AG04450 (cell line): ENCODE data around the gene HLA-DQB2. TPM values are rescaled to one million over a fixed set of nuclear protein-coding genes. Genes with fewer than 3 reads are reported as not detected.
"Not testable (repeated sequence)": the region's sequence is repeated elsewhere in the genome, so short reads cannot be mapped to it uniquely, and the experiment has no call there.

Experiments
- CTCF ChIA-PET: fragments of 300-600, 350-600 bp; formaldehyde crosslinking; extraction: SDS; loops from one replicate; lab custom pipeline; 2022; ENCODE audit warnings: antibody characterized with exemption, inconsistent platforms; lab: Charles Lee
- POLR2A ChIA-PET: fragments of 350-600 bp; formaldehyde crosslinking; extraction: SDS; loops from one replicate; lab custom pipeline; 2021; ENCODE audit warnings: antibody characterized with exemption, inconsistent platforms; lab: Yijun Ruan, JAX
- DNase-seq: peaks from one replicate; pipeline ENCODE4 v3.0.0-alpha.2; 2011; ENCODE audit warnings: low read depth, low spot score
- H3K27ac ChIP-seq: one replicate; pipeline ENCODE4 v1.5.1; 2012; ENCODE audit warnings: low read depth, low read length, control low read depth
- H3K27me3 ChIP-seq: one replicate; pipeline ENCODE4 v1.6.0; 2012; ENCODE audit warnings: low read length; ENCODE audit not compliant: control insufficient read depth, insufficient read depth
- H3K4me3 ChIP-seq: 2 replicates; pipeline ENCODE4 v1.5.1; 2011; ENCODE audit warnings: mild to moderate bottlenecking, low read depth, low read length, control low read depth
- H3K9me3 ChIP-seq: 2 replicates; pipeline ENCODE4 v1.5.1; 2012; ENCODE audit warnings: low read length; ENCODE audit not compliant: control insufficient read depth, insufficient read depth
- polyA minus RNA-seq: library from RNA; depleted of rRNA, polyadenylated mRNA; stranded (reverse); fragments of >200 nt; gene quantifications from 2 replicates; pipeline ENCODE4 v1.2.3, GENCODE V29; 2011; rRNA and poly(A)+ RNA removed
- polyA plus RNA-seq: library from polyadenylated mRNA; depleted of rRNA; stranded (reverse); fragments of >200 nt; gene quantifications from 2 replicates; pipeline ENCODE4 v1.2.3, GENCODE V29; 2011; rRNA removed
- TF ChIP-seq, protein P1 (sequence below): IDR thresholded peaks from 2 replicates; pipeline ENCODE4 v1.5.1; 2011; ENCODE audit warnings: low read depth, low read length, control low read depth, inconsistent platforms

The HLA-DQB2 gene
- polyA plus RNA-seq (not detected in 2 replicates), polyA minus RNA-seq (not detected in 2 replicates)

- Histone ChIP-seq H3K4me3 (no peak within 1 kb of the TSS), H3K9me3 (no peaks in the 10 kb centered on the region), H3K27ac (no peak within 1 kb of the TSS), H3K27me3 (peaks cover 8% of the 10 kb centered on the region)
- ChIA-PET POLR2A (no interaction called here), CTCF (no interaction called here)
- no peak for DNase-seq
- TF ChIP-seq, protein P1, sequence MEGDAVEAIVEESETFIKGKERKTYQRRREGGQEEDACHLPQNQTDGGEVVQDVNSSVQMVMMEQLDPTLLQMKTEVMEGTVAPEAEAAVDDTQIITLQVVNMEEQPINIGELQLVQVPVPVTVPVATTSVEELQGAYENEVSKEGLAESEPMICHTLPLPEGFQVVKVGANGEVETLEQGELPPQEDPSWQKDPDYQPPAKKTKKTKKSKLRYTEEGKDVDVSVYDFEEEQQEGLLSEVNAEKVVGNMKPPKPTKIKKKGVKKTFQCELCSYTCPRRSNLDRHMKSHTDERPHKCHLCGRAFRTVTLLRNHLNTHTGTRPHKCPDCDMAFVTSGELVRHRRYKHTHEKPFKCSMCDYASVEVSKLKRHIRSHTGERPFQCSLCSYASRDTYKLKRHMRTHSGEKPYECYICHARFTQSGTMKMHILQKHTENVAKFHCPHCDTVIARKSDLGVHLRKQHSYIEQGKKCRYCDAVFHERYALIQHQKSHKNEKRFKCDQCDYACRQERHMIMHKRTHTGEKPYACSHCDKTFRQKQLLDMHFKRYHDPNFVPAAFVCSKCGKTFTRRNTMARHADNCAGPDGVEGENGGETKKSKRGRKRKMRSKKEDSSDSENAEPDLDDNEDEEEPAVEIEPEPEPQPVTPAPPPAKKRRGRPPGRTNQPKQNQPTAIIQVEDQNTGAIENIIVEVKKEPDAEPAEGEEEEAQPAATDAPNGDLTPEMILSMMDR = no peak
These were observed at the start of gene HLA-DQB2 for GRCh38 chr6:32763421-32763820. Gene HLA-DQB2 (minus strand): TSS chr6:32763532. CDS start chr6:32763470, 62 bp downstream.

- no peak for DNase-seq
- POLR2A ChIA-PET = no interaction called here
- TF ChIP-seq, protein P1 = no peak
- CTCF ChIA-PET = interaction anchor here (0.6 to 2.4 kb wide), 4 partner anchors 12 to 539 kb away, joined by 3 to 6 read pairs (median 4); no protein-coding TSS in a partner anchor
- H3K9me3 ChIP-seq = no peaks in the 10 kb centered on the region
- peaks cover 7% of the 10 kb centered on the region for H3K27me3 ChIP-seq
- H3K27ac ChIP-seq = no peak overlapping the region
- H3K4me3 ChIP-seq = no peak overlapping the region
These were observed 45.8 kb upstream of the HLA-DQB2 start for GRCh38 chr6:32809171-32809570.

GRCh38 chr6:32807020-32807580, 43.8 kb upstream of the HLA-DQB2 start:
- Histone ChIP-seq H3K27me3 (peaks cover 2% of the 10 kb centered on the region), H3K9me3 (no peaks in the 10 kb centered on the region), H3K27ac (no peak overlapping the region), H3K4me3 (no peak overlapping the region)
- TF ChIP-seq, protein P1 = no peak
- ChIA-PET CTCF (interaction anchor here (0.7 to 1.3 kb wide), 2 partner anchors 10 to 61 kb away, joined by 3 to 4 read pairs; no protein-coding TSS in a partner anchor), POLR2A (no interaction called here)
- no peak for DNase-seq

GRCh38 chr6:32805404-32805803, 42.1 kb upstream of the HLA-DQB2 start:
- H3K4me3 ChIP-seq, H3K27me3 ChIP-seq, POLR2A ChIA-PET, H3K27ac ChIP-seq, DNase-seq, H3K9me3 ChIP-seq: not testable (repeated sequence)
- CTCF ChIA-PET = interaction anchor here (1.3 to 2.0 kb wide), 2 partner anchors 392 kb away, joined by 3 to 5 read pairs; no protein-coding TSS in a partner anchor

DNA sequence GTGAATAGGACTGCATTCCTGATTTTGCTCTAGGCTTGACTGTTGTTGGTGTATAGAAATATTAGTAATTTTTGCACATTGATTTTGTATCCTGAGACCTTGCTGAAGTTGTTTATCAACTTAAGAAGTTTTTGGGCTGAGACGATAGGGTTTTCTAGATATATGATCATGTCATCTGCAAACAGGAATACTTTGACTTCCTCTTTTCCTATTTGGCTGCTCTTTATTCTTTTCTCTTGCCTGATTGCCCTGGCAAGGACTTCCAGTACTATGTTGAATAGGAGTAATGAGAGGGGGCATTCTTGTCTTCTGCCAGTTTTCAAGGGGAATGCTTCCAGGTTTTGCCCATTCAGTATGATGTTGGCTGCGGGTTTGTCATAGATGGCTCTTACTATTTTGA, 40.1 kb upstream of the HLA-DQB2 start:
- TF ChIP-seq, protein P1 = no peak
- Histone ChIP-seq H3K9me3 (peaks cover 4% of the 10 kb centered on the region; the same call in 1 of the 2 replicates), H3K27ac (no peak overlapping the region), H3K27me3 (peaks cover 3% of the 10 kb centered on the region), H3K4me3 (no peak overlapping the region)
- DNase-seq = no peak
- POLR2A ChIA-PET = no interaction called here
- CTCF ChIA-PET = interaction anchor here (0.8 to 2.0 kb wide), 3 partner anchors 8 to 390 kb away, joined by 3 to 5 read pairs (median 4); no protein-coding TSS in a partner anchor
